Neural cell (in vitro differentiated cells): ENCODE measurements around the gene CPD. TPM values are rescaled to one million over a fixed set of nuclear protein-coding genes. Genes with fewer than 3 reads are reported as not detected.

ENCODE experiments used
- H2AFZ ChIP-seq: fragments of 200-600, 300-800 bp; sonication (generic), shearing (Covaris generic); 2 replicates; pipeline ENCODE4 v1.6.0; 2014; ENCODE audit warnings: low read depth, mild to moderate bottlenecking, antibody characterized with exemption, low read length, moderate library complexity
- H3F3A ChIP-seq: fragments of 200-600 bp; shearing (Covaris generic); 2 replicates; pipeline ENCODE4 v1.6.1; 2016; ENCODE audit warnings: mild to moderate bottlenecking, moderate library complexity, mixed read lengths, antibody characterized with exemption, low read length; ENCODE audit not compliant: insufficient read depth, poor library complexity, severe bottlenecking
- H3K27ac ChIP-seq: fragments of 200-600, 300-800 bp; sonication (generic), shearing (Covaris generic); 2 replicates; pipeline ENCODE4 v1.5.1; 2014; ENCODE audit warnings: mild to moderate bottlenecking, low read length, moderate library complexity
- H3K27me3 ChIP-seq: fragments of 300-800, 200-600 bp; sonication (generic), shearing (Covaris generic); 2 replicates; pipeline ENCODE4 v1.6.0; 2014; ENCODE audit warnings: mild to moderate bottlenecking, low read depth, low read length, moderate library complexity; ENCODE audit not compliant: insufficient read depth
- H3K36me3 ChIP-seq: fragments of 300-800, 200-600 bp; sonication (generic), shearing (Covaris generic); 2 replicates; pipeline ENCODE4 v1.5.1; 2014; ENCODE audit warnings: mild to moderate bottlenecking, antibody characterized with exemption, low read length, moderate library complexity; ENCODE audit not compliant: insufficient read depth
- H3K4me2 ChIP-seq: fragments of 300-800, 200-600 bp; sonication (generic), shearing (Covaris generic); 2 replicates; pipeline ENCODE4 v1.6.0; 2014; ENCODE audit warnings: mild to moderate bottlenecking, low read length
- H3K4me3 ChIP-seq: fragments of 300-800, 200-600 bp; sonication (generic), shearing (Covaris generic); 2 replicates; pipeline ENCODE4 v1.5.1; 2014; ENCODE audit warnings: mild to moderate bottlenecking, low read length, moderate library complexity
- H3K79me2 ChIP-seq: fragments of 200-600 bp; shearing (Covaris generic); replicated peaks from 2 replicates; pipeline ENCODE4 v1.6.0; 2014; ENCODE audit warnings: mild to moderate bottlenecking, low read length, moderate library complexity; ENCODE audit not compliant: insufficient read depth
- H3K9ac ChIP-seq: fragments of 300-800, 200-600 bp; sonication (generic), shearing (Covaris generic); 2 replicates; pipeline ENCODE4 v1.6.1; 2016; ENCODE audit warnings: mild to moderate bottlenecking, low read length, mixed read lengths
- H3K9me2 ChIP-seq: fragments of 200-600 bp; shearing (Covaris generic); 2 replicates; pipeline ENCODE4 v1.6.1; 2016; ENCODE audit warnings: mild to moderate bottlenecking, low read length, mixed read lengths; ENCODE audit not compliant: insufficient read depth
- H3K9me3 ChIP-seq: fragments of 200-600, 300-800 bp; sonication (generic), shearing (Covaris generic); 2 replicates; pipeline ENCODE4 v1.6.1; 2016; ENCODE audit warnings: mild to moderate bottlenecking, mixed run types, low read length, moderate library complexity, mixed read lengths
- H4K20me1 ChIP-seq: fragments of 200-600 bp; shearing (Covaris generic); 2 replicates; pipeline ENCODE4 v1.6.1; 2016; ENCODE audit warnings: mild to moderate bottlenecking, mixed run types; ENCODE audit not compliant: insufficient read depth
- EP300 ChIP-seq: fragments of 450-650 bp; conservative IDR thresholded peaks from 2 replicates; pipeline ENCODE4 v1.6.1; 2014; ENCODE audit warnings: antibody characterized with exemption, mild to moderate bottlenecking, moderate library complexity; ENCODE audit not compliant: poor library complexity, severe bottlenecking
- EZH2 ChIP-seq: fragments of 200-600, 300-800 bp; shearing (Covaris generic), sonication (generic); IDR thresholded peaks from 2 replicates; pipeline ENCODE4 v1.6.1; 2014; ENCODE audit warnings: antibody characterized with exemption, low read length, borderline replicate concordance, mild to moderate bottlenecking; ENCODE audit not compliant: insufficient read depth, poor library complexity, severe bottlenecking
- MXI1 ChIP-seq: fragments of 450-650 bp; conservative IDR thresholded peaks from 2 replicates; pipeline ENCODE4 v1.6.1; 2014; ENCODE audit warnings: antibody characterized with exemption, mild to moderate bottlenecking; ENCODE audit not compliant: poor library complexity, severe bottlenecking
- POLR2AphosphoS5 ChIP-seq: IDR thresholded peaks from 2 replicates; pipeline ENCODE4 v1.6.1; 2012
- RAD21 ChIP-seq: fragments of 450-650 bp; conservative IDR thresholded peaks from 2 replicates; pipeline ENCODE4 v1.6.1; 2014; ENCODE audit warnings: antibody characterized with exemption, mild to moderate bottlenecking, moderate library complexity
- REST ChIP-seq: IDR thresholded peaks from 2 replicates; pipeline ENCODE4 v1.6.1; 2012; ENCODE audit warnings: borderline replicate concordance
- SMC3 ChIP-seq: fragments of 450-650 bp; conservative IDR thresholded peaks from 2 replicates; pipeline ENCODE4 v1.6.1; 2014; ENCODE audit warnings: antibody characterized with exemption, mild to moderate bottlenecking, moderate library complexity; ENCODE audit not compliant: poor library complexity
- TAF1 ChIP-seq: IDR thresholded peaks from 2 replicates; pipeline ENCODE4 v1.6.1; 2012; ENCODE audit warnings: low read depth
- polyA plus RNA-seq: library from polyadenylated mRNA; depleted of rRNA; stranded (reverse); fragments of >200 nt; gene quantifications from 2 replicates; pipeline ENCODE4 v1.2.3, GENCODE V29; 2014
- TF ChIP-seq, protein P1 (sequence below): fragments of 450-650 bp; IDR thresholded peaks from 2 replicates; pipeline ENCODE4 v1.5.1; 2014; ENCODE audit warnings: antibody characterized with exemption, mild to moderate bottlenecking, moderate library complexity; ENCODE audit not compliant: poor library complexity, severe bottlenecking

The CPD gene
- polyA plus RNA-seq, 1 donor from 2014 or later = 14.1 TPM

GRCh38 chr17:30513346-30513745 lies 134.6 kb downstream of the CPD start:
- Histone ChIP-seq H4K20me1 (no peaks in the 10 kb centered on the region), H3K4me2 (no peak overlapping the region)
- no peak for TF ChIP-seq REST
- no peak for TF ChIP-seq EP300
- no peak for TF ChIP-seq SMC3
- TF ChIP-seq, protein P1, sequence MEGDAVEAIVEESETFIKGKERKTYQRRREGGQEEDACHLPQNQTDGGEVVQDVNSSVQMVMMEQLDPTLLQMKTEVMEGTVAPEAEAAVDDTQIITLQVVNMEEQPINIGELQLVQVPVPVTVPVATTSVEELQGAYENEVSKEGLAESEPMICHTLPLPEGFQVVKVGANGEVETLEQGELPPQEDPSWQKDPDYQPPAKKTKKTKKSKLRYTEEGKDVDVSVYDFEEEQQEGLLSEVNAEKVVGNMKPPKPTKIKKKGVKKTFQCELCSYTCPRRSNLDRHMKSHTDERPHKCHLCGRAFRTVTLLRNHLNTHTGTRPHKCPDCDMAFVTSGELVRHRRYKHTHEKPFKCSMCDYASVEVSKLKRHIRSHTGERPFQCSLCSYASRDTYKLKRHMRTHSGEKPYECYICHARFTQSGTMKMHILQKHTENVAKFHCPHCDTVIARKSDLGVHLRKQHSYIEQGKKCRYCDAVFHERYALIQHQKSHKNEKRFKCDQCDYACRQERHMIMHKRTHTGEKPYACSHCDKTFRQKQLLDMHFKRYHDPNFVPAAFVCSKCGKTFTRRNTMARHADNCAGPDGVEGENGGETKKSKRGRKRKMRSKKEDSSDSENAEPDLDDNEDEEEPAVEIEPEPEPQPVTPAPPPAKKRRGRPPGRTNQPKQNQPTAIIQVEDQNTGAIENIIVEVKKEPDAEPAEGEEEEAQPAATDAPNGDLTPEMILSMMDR = no peak
- no peak for TF ChIP-seq TAF1
- TF ChIP-seq MXI1 = no peak
- no peak for TF ChIP-seq RAD21
- no peak for TF ChIP-seq POLR2AphosphoS5
- no peak for TF ChIP-seq EZH2

DNA sequence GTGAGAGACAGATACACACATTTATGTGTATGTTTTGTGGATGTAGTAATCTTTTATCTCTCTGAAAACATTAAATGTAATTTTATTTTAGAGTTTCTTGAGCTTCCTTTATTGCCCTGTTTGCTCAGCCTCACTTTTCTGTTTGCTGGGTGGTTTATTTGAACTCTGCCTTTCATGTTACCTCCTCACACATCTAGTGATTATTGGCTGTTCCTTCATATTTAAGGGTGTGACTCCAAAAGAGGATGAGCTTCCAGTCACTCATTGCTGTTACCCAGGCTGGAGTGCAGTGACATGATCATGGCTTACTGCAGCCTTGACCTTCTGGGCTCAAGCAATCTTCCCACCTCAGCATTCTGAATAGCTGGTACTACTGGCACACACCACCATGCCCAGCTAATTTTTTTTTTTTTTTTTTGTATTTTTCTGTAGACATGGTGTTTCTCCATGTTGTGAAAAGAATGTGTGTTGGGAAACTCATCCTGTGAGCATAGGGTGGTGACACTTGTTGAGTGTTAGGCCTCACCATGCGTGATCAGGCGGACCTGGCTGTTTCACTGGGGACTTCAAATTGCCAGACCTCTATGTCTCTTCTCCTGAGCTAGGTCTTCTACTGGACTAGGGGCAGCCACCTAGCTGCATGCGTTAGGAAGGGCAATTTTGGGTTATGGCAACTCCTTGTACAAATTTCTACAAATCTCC lies 136.3 kb downstream of the CPD start:
- Histone ChIP-seq H3K79me2 (no peaks in the 10 kb centered on the region), H3K27ac (no peak overlapping the region), H3F3A (no peaks in the 10 kb centered on the region), H3K27me3 (no peaks in the 10 kb centered on the region), H3K9me2 (no peaks in the 10 kb centered on the region), H2AFZ (no peak overlapping the region), H3K4me3 (no peak overlapping the region), H3K9me3 (no peaks in the 10 kb centered on the region), H3K9ac (no peak overlapping the region), H3K4me2 (no peak overlapping the region), H4K20me1 (no peaks in the 10 kb centered on the region), H3K36me3 (no peaks in the 10 kb centered on the region)
- TF ChIP-seq EZH2 (no peak), TAF1 (no peak), SMC3 (no peak), POLR2AphosphoS5 (no peak), RAD21 (no peak)
- TF ChIP-seq, protein P1 = no peak

More at GRCh38 chr17:30513346-30513745, 134.6 kb downstream of the CPD start:
- Histone ChIP-seq H2AFZ (no peak overlapping the region), H3K9me2 (no peaks in the 10 kb centered on the region), H3K79me2 (no peaks in the 10 kb centered on the region), H3K4me3 (no peak overlapping the region), H3F3A (no peaks in the 10 kb centered on the region), H3K27ac (no peak overlapping the region), H3K9me3 (no peaks in the 10 kb centered on the region), H3K27me3 (no peaks in the 10 kb centered on the region), H3K36me3 (no peaks in the 10 kb centered on the region), H3K9ac (no peak overlapping the region)
